Measurements from ENCODE around the gene PCSK5. TPM values are rescaled to one million over a fixed set of nuclear protein-coding genes. Genes with fewer than 3 reads are reported as not detected.

The PCSK5 gene
- total and polyA plus RNA-seq, 2 of the 8 experiments (the other 6 are each of a cell fraction or from before 2014, with no cell fraction given): 5.5 to 10.7 TPM

GRCh38 chr9:75869236-75869635 lies 21.2 kb upstream of the PCSK5 start (continued):
- TF ChIP-seq, protein P1, sequence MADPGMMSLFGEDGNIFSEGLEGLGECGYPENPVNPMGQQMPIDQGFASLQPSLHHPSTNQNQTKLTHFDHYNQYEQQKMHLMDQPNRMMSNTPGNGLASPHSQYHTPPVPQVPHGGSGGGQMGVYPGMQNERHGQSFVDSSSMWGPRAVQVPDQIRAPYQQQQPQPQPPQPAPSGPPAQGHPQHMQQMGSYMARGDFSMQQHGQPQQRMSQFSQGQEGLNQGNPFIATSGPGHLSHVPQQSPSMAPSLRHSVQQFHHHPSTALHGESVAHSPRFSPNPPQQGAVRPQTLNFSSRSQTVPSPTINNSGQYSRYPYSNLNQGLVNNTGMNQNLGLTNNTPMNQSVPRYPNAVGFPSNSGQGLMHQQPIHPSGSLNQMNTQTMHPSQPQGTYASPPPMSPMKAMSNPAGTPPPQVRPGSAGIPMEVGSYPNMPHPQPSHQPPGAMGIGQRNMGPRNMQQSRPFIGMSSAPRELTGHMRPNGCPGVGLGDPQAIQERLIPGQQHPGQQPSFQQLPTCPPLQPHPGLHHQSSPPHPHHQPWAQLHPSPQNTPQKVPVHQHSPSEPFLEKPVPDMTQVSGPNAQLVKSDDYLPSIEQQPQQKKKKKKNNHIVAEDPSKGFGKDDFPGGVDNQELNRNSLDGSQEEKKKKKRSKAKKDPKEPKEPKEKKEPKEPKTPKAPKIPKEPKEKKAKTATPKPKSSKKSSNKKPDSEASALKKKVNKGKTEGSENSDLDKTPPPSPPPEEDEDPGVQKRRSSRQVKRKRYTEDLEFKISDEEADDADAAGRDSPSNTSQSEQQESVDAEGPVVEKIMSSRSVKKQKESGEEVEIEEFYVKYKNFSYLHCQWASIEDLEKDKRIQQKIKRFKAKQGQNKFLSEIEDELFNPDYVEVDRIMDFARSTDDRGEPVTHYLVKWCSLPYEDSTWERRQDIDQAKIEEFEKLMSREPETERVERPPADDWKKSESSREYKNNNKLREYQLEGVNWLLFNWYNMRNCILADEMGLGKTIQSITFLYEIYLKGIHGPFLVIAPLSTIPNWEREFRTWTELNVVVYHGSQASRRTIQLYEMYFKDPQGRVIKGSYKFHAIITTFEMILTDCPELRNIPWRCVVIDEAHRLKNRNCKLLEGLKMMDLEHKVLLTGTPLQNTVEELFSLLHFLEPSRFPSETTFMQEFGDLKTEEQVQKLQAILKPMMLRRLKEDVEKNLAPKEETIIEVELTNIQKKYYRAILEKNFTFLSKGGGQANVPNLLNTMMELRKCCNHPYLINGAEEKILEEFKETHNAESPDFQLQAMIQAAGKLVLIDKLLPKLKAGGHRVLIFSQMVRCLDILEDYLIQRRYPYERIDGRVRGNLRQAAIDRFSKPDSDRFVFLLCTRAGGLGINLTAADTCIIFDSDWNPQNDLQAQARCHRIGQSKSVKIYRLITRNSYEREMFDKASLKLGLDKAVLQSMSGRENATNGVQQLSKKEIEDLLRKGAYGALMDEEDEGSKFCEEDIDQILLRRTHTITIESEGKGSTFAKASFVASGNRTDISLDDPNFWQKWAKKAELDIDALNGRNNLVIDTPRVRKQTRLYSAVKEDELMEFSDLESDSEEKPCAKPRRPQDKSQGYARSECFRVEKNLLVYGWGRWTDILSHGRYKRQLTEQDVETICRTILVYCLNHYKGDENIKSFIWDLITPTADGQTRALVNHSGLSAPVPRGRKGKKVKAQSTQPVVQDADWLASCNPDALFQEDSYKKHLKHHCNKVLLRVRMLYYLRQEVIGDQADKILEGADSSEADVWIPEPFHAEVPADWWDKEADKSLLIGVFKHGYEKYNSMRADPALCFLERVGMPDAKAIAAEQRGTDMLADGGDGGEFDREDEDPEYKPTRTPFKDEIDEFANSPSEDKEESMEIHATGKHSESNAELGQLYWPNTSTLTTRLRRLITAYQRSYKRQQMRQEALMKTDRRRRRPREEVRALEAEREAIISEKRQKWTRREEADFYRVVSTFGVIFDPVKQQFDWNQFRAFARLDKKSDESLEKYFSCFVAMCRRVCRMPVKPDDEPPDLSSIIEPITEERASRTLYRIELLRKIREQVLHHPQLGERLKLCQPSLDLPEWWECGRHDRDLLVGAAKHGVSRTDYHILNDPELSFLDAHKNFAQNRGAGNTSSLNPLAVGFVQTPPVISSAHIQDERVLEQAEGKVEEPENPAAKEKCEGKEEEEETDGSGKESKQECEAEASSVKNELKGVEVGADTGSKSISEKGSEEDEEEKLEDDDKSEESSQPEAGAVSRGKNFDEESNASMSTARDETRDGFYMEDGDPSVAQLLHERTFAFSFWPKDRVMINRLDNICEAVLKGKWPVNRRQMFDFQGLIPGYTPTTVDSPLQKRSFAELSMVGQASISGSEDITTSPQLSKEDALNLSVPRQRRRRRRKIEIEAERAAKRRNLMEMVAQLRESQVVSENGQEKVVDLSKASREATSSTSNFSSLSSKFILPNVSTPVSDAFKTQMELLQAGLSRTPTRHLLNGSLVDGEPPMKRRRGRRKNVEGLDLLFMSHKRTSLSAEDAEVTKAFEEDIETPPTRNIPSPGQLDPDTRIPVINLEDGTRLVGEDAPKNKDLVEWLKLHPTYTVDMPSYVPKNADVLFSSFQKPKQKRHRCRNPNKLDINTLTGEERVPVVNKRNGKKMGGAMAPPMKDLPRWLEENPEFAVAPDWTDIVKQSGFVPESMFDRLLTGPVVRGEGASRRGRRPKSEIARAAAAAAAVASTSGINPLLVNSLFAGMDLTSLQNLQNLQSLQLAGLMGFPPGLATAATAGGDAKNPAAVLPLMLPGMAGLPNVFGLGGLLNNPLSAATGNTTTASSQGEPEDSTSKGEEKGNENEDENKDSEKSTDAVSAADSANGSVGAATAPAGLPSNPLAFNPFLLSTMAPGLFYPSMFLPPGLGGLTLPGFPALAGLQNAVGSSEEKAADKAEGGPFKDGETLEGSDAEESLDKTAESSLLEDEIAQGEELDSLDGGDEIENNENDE (IDR thresholded peaks at IDR 0.05; ENCODE audit: insufficient replicate concordance, low read length): no peak
- TF ChIP-seq JUN (IDR thresholded peaks at IDR 0.05; ENCODE audit: low read depth, low read length) (no peak), USF2 (IDR thresholded peaks at IDR 0.05; ENCODE audit: low read length) (no peak)
